BJ (cell line): ENCODE measurements around the gene PTPRK. TPM values are rescaled to one million over a fixed set of nuclear protein-coding genes. Genes with fewer than 3 reads are reported as not detected.

ENCODE experiments used
- CTCF ChIA-PET: fragments of 350-600 bp; formaldehyde crosslinking; extraction: SDS; loops from one replicate; lab custom pipeline; 2021; ENCODE audit warnings: antibody characterized with exemption, inconsistent platforms; lab: Yijun Ruan, JAX
- POLR2A ChIA-PET: fragments of 300-600 bp; sonication (Branson Sonifier 250); formaldehyde crosslinking; extraction: SDS; loops from one replicate; lab custom pipeline; 2021; ENCODE audit warnings: antibody characterized with exemption; lab: Charles Lee
- DNase-seq: peaks from one replicate; pipeline ENCODE4 v3.0.0-alpha.2; 2011; ENCODE audit warnings: low read depth
- H3K27me3 ChIP-seq: 2 replicates; pipeline ENCODE4 v1.6.0; 2011; ENCODE audit warnings: low read length; ENCODE audit not compliant: control insufficient read depth, insufficient read depth
- H3K36me3 ChIP-seq: 2 replicates; pipeline ENCODE4 v1.5.1; 2011; ENCODE audit warnings: low read length; ENCODE audit not compliant: control insufficient read depth, insufficient read depth
- H3K4me3 ChIP-seq: 2 replicates; pipeline ENCODE4 v1.5.1; 2011; ENCODE audit warnings: low read depth, mild to moderate bottlenecking, control low read depth, low read length
- polyA plus RNA-seq: library from polyadenylated mRNA; depleted of rRNA; stranded (reverse); fragments of >200 nt; gene quantifications from 2 replicates; pipeline ENCODE4 v1.2.3, GENCODE V29; 2011
- TF ChIP-seq, protein P1 (sequence below): IDR thresholded peaks from 2 replicates; pipeline ENCODE4 v1.5.1; 2011; ENCODE audit warnings: low read depth, mild to moderate bottlenecking, control low read depth, inconsistent platforms, low read length, moderate library complexity; ENCODE audit not compliant: insufficient read depth

Gene PTPRK
- polyA plus RNA-seq, 1 experiment = 18.5 TPM

- POLR2A ChIA-PET = interaction anchor here (0.5 kb wide), 1 partner anchor 1170 kb away, joined by 4 read pairs; no protein-coding TSS in a partner anchor
- Histone ChIP-seq H3K36me3 (peaks cover 1% of the 10 kb centered on the region; the same call in 1 of the 2 replicates), H3K27me3 (no peaks in the 10 kb centered on the region), H3K4me3 (no peak overlapping the region)
- TF ChIP-seq, protein P1, sequence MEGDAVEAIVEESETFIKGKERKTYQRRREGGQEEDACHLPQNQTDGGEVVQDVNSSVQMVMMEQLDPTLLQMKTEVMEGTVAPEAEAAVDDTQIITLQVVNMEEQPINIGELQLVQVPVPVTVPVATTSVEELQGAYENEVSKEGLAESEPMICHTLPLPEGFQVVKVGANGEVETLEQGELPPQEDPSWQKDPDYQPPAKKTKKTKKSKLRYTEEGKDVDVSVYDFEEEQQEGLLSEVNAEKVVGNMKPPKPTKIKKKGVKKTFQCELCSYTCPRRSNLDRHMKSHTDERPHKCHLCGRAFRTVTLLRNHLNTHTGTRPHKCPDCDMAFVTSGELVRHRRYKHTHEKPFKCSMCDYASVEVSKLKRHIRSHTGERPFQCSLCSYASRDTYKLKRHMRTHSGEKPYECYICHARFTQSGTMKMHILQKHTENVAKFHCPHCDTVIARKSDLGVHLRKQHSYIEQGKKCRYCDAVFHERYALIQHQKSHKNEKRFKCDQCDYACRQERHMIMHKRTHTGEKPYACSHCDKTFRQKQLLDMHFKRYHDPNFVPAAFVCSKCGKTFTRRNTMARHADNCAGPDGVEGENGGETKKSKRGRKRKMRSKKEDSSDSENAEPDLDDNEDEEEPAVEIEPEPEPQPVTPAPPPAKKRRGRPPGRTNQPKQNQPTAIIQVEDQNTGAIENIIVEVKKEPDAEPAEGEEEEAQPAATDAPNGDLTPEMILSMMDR = no peak
- CTCF ChIA-PET = no interaction called here
- no peak for DNase-seq
Observed at GRCh38 chr6:128319946-128320345, 200.5 kb downstream of the PTPRK start.

- Histone ChIP-seq H3K36me3 (peaks cover 1% of the 10 kb centered on the region; the same call in 1 of the 2 replicates), H3K4me3 (no peak overlapping the region), H3K27me3 (no peaks in the 10 kb centered on the region)
- CTCF ChIA-PET = no interaction called here
- POLR2A ChIA-PET = no interaction called here
- no peak for DNase-seq
- TF ChIP-seq, protein P1 = no peak
Observed at GRCh38 chr6:128319157-128319556, 201.2 kb downstream of the PTPRK start.

- TF ChIP-seq, protein P1 = no peak
- Histone ChIP-seq H3K36me3 (peaks cover 1% of the 10 kb centered on the region; the same call in 1 of the 2 replicates), H3K27me3 (no peaks in the 10 kb centered on the region), H3K4me3 (no peak overlapping the region)
- CTCF ChIA-PET = no interaction called here
- POLR2A ChIA-PET = no interaction called here
- DNase-seq = no peak
Observed at GRCh38 chr6:128316258-128316929, 204.0 kb downstream of the PTPRK start.

GRCh38 chr6:128314190-128314589 lies 206.2 kb downstream of the PTPRK start:
- DNase-seq = no peak
- CTCF ChIA-PET = interaction anchor here (1.6 to 1.7 kb wide), 2 partner anchors 8 to 17 kb away, joined by 5 to 7 read pairs; no protein-coding TSS in a partner anchor
- no peaks in the 10 kb centered on the region for H3K27me3 ChIP-seq
- peaks cover 1% of the 10 kb centered on the region; the same call in 1 of the 2 replicates for H3K36me3 ChIP-seq
- H3K4me3 ChIP-seq = no peak overlapping the region
- TF ChIP-seq, protein P1 = no peak
- POLR2A ChIA-PET = no interaction called here

- Histone ChIP-seq H3K36me3 (no peaks in the 10 kb centered on the region), H3K4me3 (no peak overlapping the region), H3K27me3 (no peaks in the 10 kb centered on the region)
- TF ChIP-seq, protein P1 = no peak
- ChIA-PET POLR2A (no interaction called here), CTCF (no interaction called here)
- DNase-seq = no peak
Observed at GRCh38 chr6:128311944-128312570, 208.3 kb downstream of the PTPRK start.
